ENCODE measurements around the gene DNAH10.

DNA sequence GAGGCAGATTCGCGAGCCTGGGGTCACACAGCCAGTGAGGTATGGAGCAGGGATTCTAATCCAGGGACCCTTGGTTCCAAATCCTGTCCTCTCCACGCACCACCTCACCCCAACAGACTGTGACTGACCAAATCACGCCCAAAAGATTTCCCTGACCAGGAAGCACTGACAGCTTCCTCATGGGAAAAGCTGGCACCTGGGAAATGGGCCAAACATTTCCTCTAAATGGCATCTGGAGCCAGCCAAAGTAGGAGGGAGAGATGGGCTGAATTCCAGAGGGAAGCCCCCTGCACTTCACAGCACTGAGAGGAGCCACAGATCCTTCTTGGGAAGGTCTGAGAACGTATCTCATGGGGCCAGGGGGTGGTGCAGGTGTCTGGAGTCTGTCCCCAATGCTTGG, 181.7 kb downstream of the DNAH10 start:
- TF ChIP-seq PRMT3 (CRISPR knock-in tag; IDR thresholded peaks at IDR 0.05; ENCODE audit: borderline replicate concordance, low read depth): no peak
- TF ChIP-seq NFE2L1 (CRISPR knock-in tag; IDR thresholded peaks at IDR 0.05; ENCODE audit: borderline replicate concordance): no peak
- TF ChIP-seq ZNF558 (CRISPR knock-in tag; IDR thresholded peaks at IDR 0.05; ENCODE audit: borderline replicate concordance): no peak
- TF ChIP-seq PHF21A (CRISPR knock-in tag; IDR thresholded peaks at IDR 0.05): no peak
